Activated naive CD8-positive, alpha-beta T cell (primary cell): Measurements from ENCODE around the gene RAPGEF5.

Source experiments
- H3K27ac Mint-ChIP-seq: one replicate; pipeline ENCODE4 v1.8.0; 2021; ENCODE audit warnings: mixed read lengths
- H3K27me3 Mint-ChIP-seq: one replicate; pipeline ENCODE4 v1.8.0; 2021; ENCODE audit warnings: mixed read lengths
- H3K36me3 Mint-ChIP-seq: one replicate; pipeline ENCODE4 v1.8.0; 2021; ENCODE audit warnings: mixed read lengths
- H3K4me1 Mint-ChIP-seq: one replicate; pipeline ENCODE4 v1.8.0; 2021; ENCODE audit warnings: low read depth, mixed read lengths
- H3K4me3 Mint-ChIP-seq: one replicate; pipeline ENCODE4 v1.8.0; 2021; ENCODE audit warnings: mild to moderate bottlenecking, mixed read lengths
- H3K9me3 Mint-ChIP-seq: one replicate; pipeline ENCODE4 v1.8.0; 2021; ENCODE audit warnings: low read depth, mixed read lengths

The RAPGEF5 gene

GRCh38 chr7:22156205-22156604 is 200.7 kb downstream of the RAPGEF5 start:
- Mint-ChIP-seq H3K36me3 (no peaks in the 10 kb centered on the region), H3K4me3 (no peak overlapping the region), H3K9me3 (no peaks in the 10 kb centered on the region), H3K27me3 (peaks cover 1% of the 10 kb centered on the region), H3K4me1 (no peaks in the 10 kb centered on the region), H3K27ac (no peak overlapping the region)

- H3K4me1 Mint-ChIP-seq: no peaks in the 10 kb centered on the region
- no peaks in the 10 kb centered on the region for H3K36me3 Mint-ChIP-seq
- no peaks in the 10 kb centered on the region for H3K9me3 Mint-ChIP-seq
- no peak overlapping the region for H3K4me3 Mint-ChIP-seq
- peaks cover 1% of the 10 kb centered on the region for H3K27me3 Mint-ChIP-seq
- no peak overlapping the region for H3K27ac Mint-ChIP-seq
Observed at GRCh38 chr7:22154143-22154529, 202.8 kb downstream of the RAPGEF5 start.

- Mint-ChIP-seq H3K27ac (no peak overlapping the region), H3K36me3 (no peaks in the 10 kb centered on the region), H3K27me3 (peaks cover 1% of the 10 kb centered on the region), H3K4me3 (no peak overlapping the region), H3K4me1 (no peaks in the 10 kb centered on the region), H3K9me3 (no peaks in the 10 kb centered on the region)
Observed at GRCh38 chr7:22153432-22154142, 203.4 kb downstream of the RAPGEF5 start.

- Mint-ChIP-seq H3K36me3 (no peaks in the 10 kb centered on the region), H3K27me3 (no peaks in the 10 kb centered on the region), H3K4me3 (no peak overlapping the region), H3K9me3 (no peaks in the 10 kb centered on the region), H3K4me1 (no peaks in the 10 kb centered on the region), H3K27ac (no peak overlapping the region)
Observed at GRCh38 chr7:22152690-22153089, 204.3 kb downstream of the RAPGEF5 start.

DNA sequence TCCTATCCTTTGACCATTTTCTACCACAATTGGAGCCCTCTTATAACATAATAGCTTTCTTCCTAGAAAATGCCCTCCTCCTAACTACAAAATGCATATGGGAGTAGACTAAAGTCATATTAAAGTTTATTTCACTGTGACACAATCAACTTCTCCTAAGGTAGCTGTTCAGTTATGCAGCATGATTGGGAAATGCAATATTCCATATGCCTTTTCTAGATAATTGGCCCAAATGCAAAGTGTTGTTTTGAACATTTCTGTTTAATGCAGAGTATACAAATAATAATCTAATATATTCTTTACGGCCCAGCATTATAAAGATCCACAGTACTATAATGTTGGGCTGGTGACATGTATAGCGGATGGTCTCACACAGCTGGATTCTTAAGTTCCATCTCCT is 205.1 kb downstream of the RAPGEF5 start:
- Mint-ChIP-seq H3K36me3 (no peaks in the 10 kb centered on the region), H3K27me3 (no peaks in the 10 kb centered on the region), H3K27ac (no peak overlapping the region), H3K4me1 (no peaks in the 10 kb centered on the region), H3K4me3 (no peak overlapping the region), H3K9me3 (no peaks in the 10 kb centered on the region)

DNA sequence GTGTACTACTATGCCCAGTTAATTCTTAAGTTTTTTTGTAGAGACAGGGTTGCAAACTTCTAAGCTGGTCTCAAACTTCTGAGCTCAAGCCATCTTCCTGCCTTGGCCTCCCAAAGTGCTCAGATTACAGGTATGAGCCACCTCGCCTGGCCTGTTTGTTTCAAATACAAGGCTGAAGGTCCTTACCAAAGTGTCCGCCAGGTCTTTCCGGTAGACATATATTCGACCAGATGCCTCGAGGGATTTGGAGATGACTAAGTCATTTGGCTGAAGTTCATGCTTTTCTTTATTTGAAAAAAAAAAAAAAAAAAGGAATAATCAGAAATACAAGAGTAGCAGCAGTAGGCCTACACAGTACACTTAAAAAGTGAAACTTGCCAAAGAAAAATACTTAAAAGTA is 206.7 kb downstream of the RAPGEF5 start:
- no peak overlapping the region for H3K4me3 Mint-ChIP-seq
- H3K4me1 Mint-ChIP-seq: no peaks in the 10 kb centered on the region
- no peaks in the 10 kb centered on the region for H3K9me3 Mint-ChIP-seq
- H3K27ac Mint-ChIP-seq: no peak overlapping the region
- H3K36me3 Mint-ChIP-seq: no peaks in the 10 kb centered on the region
- no peaks in the 10 kb centered on the region for H3K27me3 Mint-ChIP-seq

DNA sequence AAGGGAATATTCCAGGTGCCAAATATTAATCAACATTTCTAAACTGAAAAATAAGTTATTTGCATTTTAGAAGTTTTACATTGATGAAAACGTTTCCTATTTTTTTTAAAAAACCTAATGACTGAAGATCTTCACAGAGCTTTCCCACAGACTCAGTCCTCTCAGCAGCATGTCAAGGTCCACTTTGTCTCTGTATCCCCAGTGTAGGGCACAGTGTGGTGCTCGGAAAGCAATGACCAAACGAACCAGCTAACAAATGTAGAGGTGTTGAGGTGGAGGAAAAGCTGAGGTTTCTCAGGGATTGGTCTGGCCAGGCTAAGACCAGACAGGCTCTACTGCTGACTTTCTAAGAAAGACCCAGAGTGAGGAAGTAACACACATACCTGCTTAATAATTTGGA is 209.1 kb downstream of the RAPGEF5 start:
- Mint-ChIP-seq H3K27me3 (peaks cover 2% of the 10 kb centered on the region), H3K36me3 (no peaks in the 10 kb centered on the region), H3K27ac (no peak overlapping the region), H3K4me1 (no peaks in the 10 kb centered on the region), H3K9me3 (no peaks in the 10 kb centered on the region), H3K4me3 (no peak overlapping the region)

- no peaks in the 10 kb centered on the region for H3K4me1 Mint-ChIP-seq
- H3K9me3 Mint-ChIP-seq: no peaks in the 10 kb centered on the region
- no peak overlapping the region for H3K27ac Mint-ChIP-seq
- no peaks in the 10 kb centered on the region for H3K36me3 Mint-ChIP-seq
- H3K4me3 Mint-ChIP-seq: no peak overlapping the region
- H3K27me3 Mint-ChIP-seq: peaks cover 4% of the 10 kb centered on the region
Observed at GRCh38 chr7:22146961-22147512, 209.9 kb downstream of the RAPGEF5 start.

DNA sequence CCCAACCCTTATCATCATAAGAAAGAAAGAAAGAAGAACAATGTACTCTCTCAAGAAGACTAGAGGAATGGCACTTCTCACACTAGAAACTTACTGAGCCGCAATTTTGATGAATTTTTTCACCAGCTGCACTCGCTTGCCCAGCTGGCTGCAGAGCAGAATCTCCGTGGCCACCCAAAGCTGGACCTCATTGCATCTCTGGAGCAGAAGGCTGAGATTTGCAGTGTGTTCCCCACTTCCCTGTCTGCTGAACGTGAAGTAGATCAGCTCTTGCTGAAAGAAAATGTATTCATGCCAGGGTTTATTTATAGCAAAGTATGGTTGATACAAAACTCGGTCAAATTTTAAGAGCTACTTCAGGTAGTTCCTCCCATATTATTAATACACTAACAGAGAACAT is 212.0 kb downstream of the RAPGEF5 start:
- Mint-ChIP-seq H3K4me3 (no peak overlapping the region), H3K36me3 (no peaks in the 10 kb centered on the region), H3K27ac (no peak overlapping the region), H3K9me3 (no peaks in the 10 kb centered on the region), H3K4me1 (no peaks in the 10 kb centered on the region), H3K27me3 (peaks cover 4% of the 10 kb centered on the region)

DNA sequence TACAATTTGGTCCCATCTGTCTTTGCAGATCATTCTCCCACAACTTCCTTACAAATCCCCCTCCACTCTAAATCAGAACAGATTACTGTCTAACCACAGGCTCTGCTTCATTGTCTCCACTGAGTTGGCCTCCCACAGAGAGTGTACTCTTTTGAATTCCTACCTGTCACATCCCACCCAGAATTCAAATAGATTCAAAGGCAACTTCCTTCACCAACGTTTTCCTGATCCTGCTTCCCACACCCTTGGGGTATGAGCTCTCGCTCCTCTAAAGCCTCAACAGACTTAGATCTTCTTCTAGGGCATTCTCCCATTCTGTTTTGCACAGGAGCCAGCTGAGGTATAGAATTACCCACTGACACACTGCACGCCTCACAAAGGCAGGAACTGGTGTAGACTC is 213.5 kb downstream of the RAPGEF5 start:
- Mint-ChIP-seq H3K4me3 (no peak overlapping the region), H3K9me3 (no peaks in the 10 kb centered on the region), H3K4me1 (no peaks in the 10 kb centered on the region), H3K36me3 (no peaks in the 10 kb centered on the region), H3K27ac (no peak overlapping the region), H3K27me3 (peaks cover 4% of the 10 kb centered on the region)

DNA sequence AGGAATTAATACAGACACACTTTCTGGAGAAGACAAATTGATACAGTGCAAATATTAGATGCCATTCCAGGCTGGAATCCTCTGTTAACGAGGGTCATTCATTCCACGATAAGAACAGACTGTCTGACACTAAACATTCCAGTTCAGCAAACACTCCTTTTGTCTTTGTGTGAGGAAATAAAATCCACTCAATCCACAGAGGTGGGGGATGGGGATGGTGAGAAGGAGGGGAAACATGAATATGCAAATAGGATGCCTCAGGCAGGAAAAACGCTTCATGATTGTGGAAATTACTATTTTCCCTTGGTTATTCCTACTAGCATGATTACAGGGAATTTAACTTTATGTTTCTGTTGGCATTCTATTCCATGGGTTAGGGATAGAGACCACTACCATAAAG is 214.4 kb downstream of the RAPGEF5 start:
- Mint-ChIP-seq H3K27me3 (peaks cover 4% of the 10 kb centered on the region), H3K27ac (no peak overlapping the region), H3K9me3 (no peaks in the 10 kb centered on the region), H3K4me1 (no peaks in the 10 kb centered on the region), H3K4me3 (no peak overlapping the region), H3K36me3 (no peaks in the 10 kb centered on the region)

DNA sequence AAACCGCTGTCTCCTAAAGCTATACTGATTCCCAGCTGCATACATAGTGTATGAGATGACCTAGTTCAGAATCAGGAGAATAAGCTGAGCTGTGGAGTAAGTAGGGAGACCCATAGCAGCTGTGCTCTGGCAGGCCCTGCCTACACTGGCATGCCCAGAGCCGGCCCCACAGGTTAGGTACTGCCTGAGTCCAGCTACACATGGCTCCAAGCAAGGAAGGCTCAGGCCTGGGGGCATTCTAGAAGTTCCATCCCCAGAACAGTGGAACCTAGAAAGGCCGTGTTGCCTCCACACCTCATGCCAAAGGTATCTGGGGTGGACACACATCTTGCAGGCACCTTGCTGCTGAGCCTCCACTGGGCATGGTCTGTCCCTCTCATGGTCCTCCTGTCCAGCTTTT is 215.6 kb downstream of the RAPGEF5 start:
- H3K4me3 Mint-ChIP-seq: no peak overlapping the region
- no peak overlapping the region for H3K27ac Mint-ChIP-seq
- no peaks in the 10 kb centered on the region for H3K36me3 Mint-ChIP-seq
- H3K9me3 Mint-ChIP-seq: no peaks in the 10 kb centered on the region
- H3K4me1 Mint-ChIP-seq: no peaks in the 10 kb centered on the region
- H3K27me3 Mint-ChIP-seq: peaks cover 4% of the 10 kb centered on the region

DNA sequence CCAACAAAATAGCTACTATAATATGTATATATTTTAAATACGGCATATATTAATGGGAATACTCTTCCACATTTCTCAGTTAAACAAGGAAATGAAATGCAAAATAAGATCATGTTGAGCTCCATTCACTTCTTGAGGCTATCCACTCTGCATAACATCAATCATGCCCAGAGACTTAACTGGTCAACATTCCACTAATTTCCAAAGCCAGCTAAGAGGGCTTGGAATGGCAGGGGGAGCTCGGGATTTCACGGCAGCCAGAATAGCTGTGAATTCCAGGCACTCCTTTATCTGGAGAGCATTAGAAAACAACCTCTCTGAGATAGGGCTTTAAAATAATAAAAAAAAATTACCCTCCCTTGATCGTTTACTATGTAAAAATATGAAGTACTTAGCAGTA is 216.4 kb downstream of the RAPGEF5 start:
- H3K36me3 Mint-ChIP-seq: no peaks in the 10 kb centered on the region

DNA sequence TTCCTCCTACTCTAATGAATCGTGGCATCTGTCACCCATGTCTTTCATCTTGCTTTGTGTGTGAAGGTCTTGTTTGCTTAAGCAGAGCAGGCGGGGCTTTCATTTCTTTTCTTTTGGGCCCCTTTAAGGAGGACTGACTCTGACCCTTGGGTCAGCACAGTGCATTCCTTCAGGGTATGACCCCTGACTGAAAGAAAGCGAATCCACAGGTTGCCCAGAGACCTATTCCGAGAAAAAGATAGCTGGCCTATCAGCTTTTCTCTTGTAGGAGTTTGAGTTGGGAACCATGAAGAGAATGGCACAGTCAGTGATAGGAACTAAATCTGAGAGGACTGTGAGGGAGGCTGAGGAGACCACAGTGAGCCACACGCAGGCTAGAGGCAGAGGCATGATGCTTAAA is 218.1 kb downstream of the RAPGEF5 start:
- peaks cover 6% of the 10 kb centered on the region for H3K27me3 Mint-ChIP-seq
- no peak overlapping the region for H3K27ac Mint-ChIP-seq
- no peaks in the 10 kb centered on the region for H3K9me3 Mint-ChIP-seq
- H3K4me3 Mint-ChIP-seq: no peak overlapping the region
- no peaks in the 10 kb centered on the region for H3K4me1 Mint-ChIP-seq
- no peaks in the 10 kb centered on the region for H3K36me3 Mint-ChIP-seq

More for the DNA sequence above, 216.4 kb downstream of the RAPGEF5 start:
- H3K27ac Mint-ChIP-seq: no peak overlapping the region
- no peaks in the 10 kb centered on the region for H3K4me1 Mint-ChIP-seq
- no peak overlapping the region for H3K4me3 Mint-ChIP-seq
- H3K27me3 Mint-ChIP-seq: peaks cover 4% of the 10 kb centered on the region
- no peaks in the 10 kb centered on the region for H3K9me3 Mint-ChIP-seq

GRCh38 chr7:22138106-22138505 is 218.8 kb downstream of the RAPGEF5 start:
- Mint-ChIP-seq H3K36me3 (no peaks in the 10 kb centered on the region), H3K9me3 (no peaks in the 10 kb centered on the region), H3K4me1 (no peaks in the 10 kb centered on the region), H3K27ac (no peak overlapping the region), H3K27me3 (peaks cover 4% of the 10 kb centered on the region), H3K4me3 (no peak overlapping the region)

GRCh38 chr7:22137466-22137865 is 219.5 kb downstream of the RAPGEF5 start:
- H3K27ac Mint-ChIP-seq: no peak overlapping the region

More at GRCh38 chr7:22137466-22137865, 219.5 kb downstream of the RAPGEF5 start:
- Mint-ChIP-seq H3K4me1 (no peaks in the 10 kb centered on the region), H3K4me3 (no peak overlapping the region), H3K9me3 (no peaks in the 10 kb centered on the region), H3K36me3 (no peaks in the 10 kb centered on the region), H3K27me3 (peaks cover 3% of the 10 kb centered on the region)
